Middle frontal gyrus (tissue), 1 donor: ENCODE results near the gene NDUFA6.
A peak's percentile ranks its signal among the peaks of the same experiment; 100 is the strongest.
"Not testable (repeated sequence)": the region's sequence is repeated elsewhere in the genome, so short reads cannot be mapped to it uniquely, and the experiment has no call there.

Experiments
- DNase-seq: peaks from one replicate; pipeline ENCODE4 v3.0.0-alpha.2; 2015; ENCODE audit warnings: low spot score; ENCODE audit errors: extremely low spot score

Gene NDUFA6

DNA sequence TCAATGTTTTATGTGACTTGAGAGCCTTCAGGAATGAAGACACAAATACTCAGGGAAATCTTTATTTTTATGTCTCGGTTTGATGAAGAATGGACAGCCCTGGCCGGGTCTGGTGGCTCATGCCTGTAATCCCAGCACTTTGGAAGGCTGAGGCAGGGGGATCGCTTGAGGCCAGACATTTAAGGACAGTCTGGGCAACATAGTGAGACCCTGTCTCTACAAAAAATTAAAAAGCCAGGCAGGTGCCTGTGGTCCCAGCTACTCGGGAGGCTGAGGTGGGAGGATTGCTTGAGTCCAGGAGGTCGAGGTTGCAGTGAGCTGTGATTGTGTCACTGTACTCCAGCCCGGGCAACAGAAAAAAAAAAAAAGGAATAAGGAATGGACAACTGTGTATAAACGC is 19.1 kb downstream of the NDUFA6 start:
- not testable (repeated sequence) for DNase-seq

GRCh38 chr22:42070517-42071422 is 19.8 kb downstream of the NDUFA6 start, which contains the start of gene NAGA:
TSS of gene NAGA (minus strand) at chr22:42070812. CDS start at chr22:42070297, 515 bp downstream.
- peak; percentile 93 for DNase-seq

GRCh38 chr22:42069801-42070516 is 20.6 kb downstream of the NDUFA6 start:
- DNase-seq, result no peak

DNA sequence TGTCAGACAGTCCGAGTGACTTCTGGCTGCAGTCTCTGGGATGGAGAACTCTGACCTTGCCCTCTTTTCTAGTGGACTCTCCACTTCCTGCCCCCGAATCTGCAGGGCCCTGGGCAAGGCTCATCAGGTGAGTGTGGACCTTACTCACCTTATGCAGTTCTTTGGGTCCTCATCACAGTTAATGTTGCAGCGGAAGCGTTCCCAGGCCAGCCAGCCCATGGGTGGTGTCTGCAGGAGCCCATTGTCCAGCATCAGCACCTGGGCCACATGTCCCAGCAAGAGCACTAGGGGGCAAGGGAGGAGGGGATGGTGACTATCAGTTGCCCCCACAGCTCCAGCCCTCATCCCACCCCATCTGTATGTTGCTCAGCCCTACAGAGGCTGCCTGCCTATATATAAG is 22.3 kb downstream of the NDUFA6 start:
- no peak for DNase-seq

DNA sequence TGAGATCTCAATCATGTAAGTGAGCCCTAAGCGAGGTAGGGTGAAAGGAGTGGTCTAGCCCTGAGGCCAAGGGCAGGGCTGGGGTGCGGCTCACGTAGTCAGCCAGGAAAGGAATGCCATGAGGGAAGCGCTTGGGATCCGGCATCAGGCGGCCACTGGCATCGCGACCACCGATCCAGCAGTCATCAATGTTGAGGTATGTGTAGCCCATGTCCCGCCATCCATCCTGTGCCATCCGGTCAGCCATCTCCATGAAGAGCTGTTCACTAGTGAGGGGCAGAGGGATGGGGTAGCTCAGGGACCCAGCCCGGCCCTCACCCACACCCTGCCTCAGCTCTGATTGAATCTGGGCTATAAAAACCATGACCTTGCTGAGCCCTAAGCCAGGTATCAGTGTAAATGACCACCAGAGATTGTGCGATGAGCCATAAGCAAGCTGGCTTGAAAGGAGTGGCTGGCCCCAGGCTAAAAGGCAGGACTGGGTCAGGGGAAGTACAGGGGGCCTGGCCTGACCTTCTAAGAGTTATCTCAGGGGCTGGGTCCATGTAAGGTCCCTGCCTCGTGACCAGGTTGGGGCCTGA is 22.8 kb downstream of the NDUFA6 start:
- DNase-seq, result no peak

DNA sequence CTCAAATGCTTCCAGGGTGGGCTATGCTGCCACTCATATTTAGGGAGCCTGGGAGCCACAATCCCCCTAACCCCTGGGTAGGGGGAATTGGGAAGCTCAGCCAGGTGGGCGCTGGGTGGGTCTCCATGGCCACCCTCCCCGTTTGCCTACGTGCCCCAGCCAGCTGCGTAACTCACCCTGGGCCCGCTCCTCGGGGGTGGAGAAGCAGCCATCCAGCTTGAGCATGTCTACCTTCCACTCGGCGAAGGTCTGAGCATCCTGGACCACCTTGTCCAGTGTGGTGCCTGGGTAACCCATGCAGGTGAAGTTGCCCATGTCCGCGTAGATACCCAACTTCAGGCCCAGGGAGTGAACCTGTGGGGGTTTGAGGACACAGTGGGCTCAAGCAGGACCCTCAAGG is 23.6 kb downstream of the NDUFA6 start:
- no peak for DNase-seq

DNA sequence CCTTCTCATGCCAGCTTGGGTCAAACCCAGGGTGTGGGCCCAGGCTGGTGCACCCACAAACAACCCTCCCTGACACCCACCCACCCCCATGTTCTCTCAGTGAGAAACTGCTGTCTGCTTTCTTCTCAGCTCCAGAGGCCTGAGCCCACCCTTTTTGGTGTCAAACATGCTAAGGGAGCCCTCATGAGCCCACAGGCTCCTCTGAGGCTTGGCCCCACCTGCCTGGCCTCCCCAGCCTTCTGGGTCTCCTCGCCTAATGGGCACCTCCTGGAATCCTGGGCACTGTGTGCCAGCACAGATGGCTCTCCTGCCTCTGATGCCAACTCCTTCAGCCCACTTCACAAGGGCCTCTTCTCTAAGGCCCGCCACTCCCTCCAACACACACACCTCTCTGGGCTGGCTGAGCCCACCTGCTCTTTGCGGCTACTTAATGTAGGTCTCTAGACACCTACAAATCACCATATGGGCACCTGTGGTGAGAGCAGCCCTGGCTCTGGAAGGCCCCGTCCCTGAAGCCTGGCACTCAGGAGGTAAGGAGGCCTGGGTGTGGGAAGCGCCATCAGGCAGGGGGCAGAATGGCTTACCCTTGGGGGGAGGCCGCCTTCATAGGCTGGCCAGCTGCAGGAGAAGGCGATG is 24.3 kb downstream of the NDUFA6 start:
- no peak for DNase-seq

GRCh38 chr22:42065438-42066125 is 25.0 kb downstream of the NDUFA6 start:
- DNase-seq, result no peak

- no peak for DNase-seq
These were observed 25.9 kb downstream of the NDUFA6 start for GRCh38 chr22:42064629-42065028.

- DNase-seq, result no peak
These were observed 27.9 kb downstream of the NDUFA6 start for GRCh38 chr22:42062506-42063170.

- DNase-seq, result no peak
These were observed 29.5 kb downstream of the NDUFA6 start for GRCh38 chr22:42061041-42061440.

DNA sequence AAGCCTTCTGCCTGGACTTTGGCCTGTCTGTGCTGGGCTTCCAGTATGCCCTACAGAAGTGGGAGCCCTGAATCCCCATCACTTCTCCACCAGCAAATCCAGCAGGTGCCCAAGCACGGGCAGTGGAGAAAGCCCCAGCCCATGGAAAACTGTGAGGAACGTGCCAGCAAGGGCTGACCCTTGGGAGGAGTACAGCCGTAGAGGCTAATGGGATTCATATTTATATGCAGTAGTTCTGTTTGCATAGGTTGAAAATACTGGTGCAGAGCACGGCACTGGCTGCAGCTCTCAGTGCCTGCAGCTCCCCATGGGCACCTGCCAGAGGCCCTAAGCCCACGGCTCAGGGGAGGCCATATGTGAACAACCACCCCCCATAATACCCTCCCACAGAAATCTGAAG is 30.1 kb downstream of the NDUFA6 start:
- DNase-seq, result no peak

GRCh38 chr22:42056757-42057511 is 33.6 kb downstream of the NDUFA6 start:
- no peak for DNase-seq

GRCh38 chr22:42052765-42053164 is 37.8 kb downstream of the NDUFA6 start:
- no peak for DNase-seq

- no peak for DNase-seq
These were observed 39.9 kb downstream of the NDUFA6 start for GRCh38 chr22:42050641-42051180.

GRCh38 chr22:42041784-42042183 is 48.8 kb downstream of the NDUFA6 start:
- DNase-seq, result no peak

- DNase-seq, result no peak
These were observed 51.3 kb downstream of the NDUFA6 start for GRCh38 chr22:42039271-42039670.
